Medulla oblongata (tissue), 1 donor: Measurements from ENCODE around the gene FLAD1.
A peak's percentile ranks its signal among the peaks of the same experiment; 100 is the strongest.

Experiments used
- DNase-seq: peaks from one replicate; pipeline ENCODE4 v3.0.0-alpha.2; 2015; ENCODE audit errors: extremely low spot score

Gene FLAD1

DNA sequence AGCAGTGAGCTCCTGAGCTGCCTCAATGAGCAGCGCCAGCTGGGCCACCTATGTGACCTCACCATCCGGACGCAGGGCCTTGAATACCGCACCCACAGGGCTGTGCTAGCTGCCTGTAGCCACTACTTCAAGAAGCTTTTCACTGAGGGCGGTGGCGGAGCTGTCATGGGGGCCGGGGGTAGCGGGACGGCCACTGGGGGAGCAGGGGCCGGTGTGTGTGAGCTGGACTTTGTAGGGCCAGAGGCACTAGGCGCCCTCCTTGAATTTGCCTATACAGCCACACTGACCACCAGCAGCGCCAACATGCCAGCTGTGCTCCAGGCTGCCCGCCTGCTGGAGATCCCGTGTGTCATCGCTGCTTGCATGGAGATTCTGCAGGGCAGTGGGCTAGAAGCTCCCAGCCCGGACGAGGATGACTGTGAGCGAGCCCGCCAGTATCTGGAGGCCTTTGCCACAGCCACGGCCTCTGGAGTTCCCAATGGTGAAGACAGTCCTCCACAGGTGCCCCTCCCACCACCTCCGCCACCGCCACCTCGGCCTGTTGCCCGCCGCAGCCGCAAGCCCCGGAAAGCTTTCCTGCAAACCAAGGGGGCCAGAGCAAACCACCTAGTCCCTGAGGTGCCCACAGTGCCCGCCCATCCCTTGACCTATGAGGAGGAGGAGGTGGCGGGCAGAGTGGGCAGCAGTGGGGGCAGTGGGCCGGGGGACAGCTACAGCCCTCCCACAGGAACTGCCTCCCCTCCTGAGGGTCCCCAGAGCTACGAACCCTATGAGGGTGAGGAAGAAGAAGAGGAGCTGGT, 31.8 kb downstream of the FLAD1 start:
- no peak for DNase-seq

DNA sequence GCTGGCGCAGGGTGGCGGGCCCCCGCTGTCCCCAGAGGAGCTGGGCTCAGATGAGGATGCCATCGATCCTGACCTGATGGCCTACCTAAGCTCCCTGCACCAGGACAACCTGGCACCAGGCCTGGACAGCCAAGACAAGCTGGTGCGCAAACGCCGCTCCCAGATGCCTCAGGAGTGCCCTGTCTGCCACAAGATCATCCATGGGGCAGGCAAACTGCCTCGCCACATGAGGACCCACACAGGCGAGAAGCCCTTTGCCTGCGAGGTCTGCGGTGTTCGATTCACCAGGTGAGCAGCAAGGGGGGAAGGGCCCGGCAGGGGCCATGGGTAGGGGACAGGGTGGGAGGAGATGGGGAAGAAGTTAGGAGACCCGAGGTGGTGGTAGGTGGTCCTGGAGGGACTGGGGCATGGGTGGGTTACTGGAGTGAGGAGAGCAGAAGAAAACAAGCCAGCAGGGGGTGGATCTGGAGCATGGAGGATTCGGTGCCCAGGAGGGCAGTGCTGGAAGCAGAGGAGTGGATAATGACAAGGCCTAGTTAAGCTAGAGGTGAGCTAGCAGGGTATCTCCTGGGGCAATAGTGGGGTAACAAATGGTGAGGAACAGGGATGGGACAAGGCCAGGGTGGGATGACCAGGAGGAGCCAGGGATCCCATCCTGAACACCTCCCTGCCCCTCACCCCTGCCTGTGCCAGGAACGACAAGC, 32.5 kb downstream of the FLAD1 start:
- no peak for DNase-seq

DNA sequence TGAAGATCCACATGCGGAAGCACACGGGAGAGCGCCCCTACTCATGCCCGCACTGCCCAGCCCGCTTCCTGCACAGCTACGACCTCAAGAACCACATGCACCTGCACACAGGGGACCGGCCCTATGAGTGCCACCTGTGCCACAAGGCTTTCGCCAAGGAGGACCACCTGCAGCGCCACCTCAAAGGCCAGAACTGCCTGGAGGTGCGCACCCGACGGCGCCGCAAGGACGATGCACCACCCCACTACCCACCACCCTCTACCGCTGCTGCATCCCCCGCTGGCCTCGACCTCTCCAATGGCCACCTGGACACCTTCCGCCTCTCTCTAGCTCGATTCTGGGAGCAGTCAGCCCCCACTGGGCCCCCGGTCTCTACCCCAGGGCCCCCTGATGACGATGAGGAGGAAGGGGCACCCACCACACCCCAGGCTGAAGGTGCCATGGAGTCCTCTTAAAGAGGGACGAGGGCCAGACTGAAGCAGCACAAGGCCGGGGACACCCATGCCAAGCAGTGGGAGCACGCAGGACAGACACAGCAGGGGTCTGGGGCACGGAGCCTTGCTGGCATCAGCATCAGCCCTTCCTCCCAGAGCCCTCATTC, 33.2 kb downstream of the FLAD1 start:
- DNase-seq: no peak

DNA sequence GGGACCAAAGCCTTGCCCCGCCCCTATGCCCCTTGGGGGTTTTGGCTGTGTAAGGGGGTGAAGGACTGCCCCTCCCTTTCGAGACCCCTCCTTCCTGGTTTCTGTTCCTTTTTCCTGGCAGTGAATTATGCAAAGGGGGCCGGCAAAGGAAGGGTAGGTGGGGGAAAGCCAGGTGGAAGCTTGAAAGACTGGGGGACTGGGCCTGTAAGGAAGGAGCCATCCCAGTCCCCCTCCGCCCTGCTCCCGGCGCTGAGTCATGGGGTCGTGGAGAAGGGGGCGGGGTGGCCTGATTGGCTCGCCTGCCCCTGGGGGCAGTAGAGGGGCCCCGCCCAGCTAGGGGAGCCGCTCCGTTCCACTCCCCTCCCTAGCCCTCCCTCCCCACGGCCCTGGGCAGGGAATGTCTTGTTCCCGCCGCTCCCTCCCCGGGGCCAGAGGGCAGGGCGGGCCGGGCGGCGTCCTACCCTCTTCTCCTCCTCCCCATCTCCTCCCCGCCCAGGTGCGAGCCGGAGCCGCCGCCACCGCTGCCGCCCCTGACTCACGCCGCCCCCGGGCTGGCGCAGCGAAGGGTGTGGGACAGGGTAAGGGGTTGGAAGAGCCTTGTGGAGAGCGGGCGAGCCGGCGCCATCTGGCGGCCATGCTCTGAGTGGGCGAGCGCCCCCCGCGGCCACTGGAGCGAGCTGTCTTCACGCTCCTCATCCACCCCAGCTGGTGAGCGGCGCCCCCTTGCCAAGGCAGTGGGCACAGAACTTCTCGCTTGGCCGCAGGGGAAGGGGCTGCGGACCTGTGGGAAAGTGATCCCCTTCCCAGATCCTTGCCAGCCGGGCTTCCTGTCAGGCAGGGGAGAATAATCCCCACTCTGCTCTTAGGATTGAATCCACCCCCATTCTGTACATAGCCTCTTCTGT, 34.1 kb downstream of the FLAD1 start:
- DNase-seq: peak; percentile 93

GRCh38 chr1:155017946-155018316, 34.8 kb downstream of the FLAD1 start:
- DNase-seq: peak; percentile 4

GRCh38 chr1:155018617-155019348, 35.6 kb downstream of the FLAD1 start:
- DNase-seq: no peak

GRCh38 chr1:155019377-155020245, 36.5 kb downstream of the FLAD1 start:
- no peak for DNase-seq

- DNase-seq: no peak
Observed at GRCh38 chr1:155022136-155022926, 39.2 kb downstream of the FLAD1 start.

DNA sequence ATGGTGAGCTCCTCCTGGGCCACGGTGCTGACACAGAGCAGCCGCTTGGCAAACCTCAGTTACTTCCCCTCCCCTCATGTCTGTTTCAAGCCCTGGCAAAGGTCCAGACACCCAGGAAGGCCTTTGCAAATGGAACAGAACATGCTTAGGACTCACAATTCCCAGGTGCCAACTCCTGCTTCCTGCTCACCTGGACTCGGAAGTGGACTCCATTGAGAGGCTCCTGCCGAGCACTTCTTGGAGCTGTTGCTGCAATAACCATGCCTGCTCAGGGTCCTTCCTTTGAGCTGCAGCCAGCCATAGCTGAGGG, 39.7 kb downstream of the FLAD1 start:
- DNase-seq: no peak

- no peak for DNase-seq
Observed at GRCh38 chr1:155023627-155024026, 40.5 kb downstream of the FLAD1 start.

- no peak for DNase-seq
Observed at GRCh38 chr1:155024315-155024714, 41.2 kb downstream of the FLAD1 start.

GRCh38 chr1:155026154-155026553, 43.0 kb downstream of the FLAD1 start:
- no peak for DNase-seq

DNA sequence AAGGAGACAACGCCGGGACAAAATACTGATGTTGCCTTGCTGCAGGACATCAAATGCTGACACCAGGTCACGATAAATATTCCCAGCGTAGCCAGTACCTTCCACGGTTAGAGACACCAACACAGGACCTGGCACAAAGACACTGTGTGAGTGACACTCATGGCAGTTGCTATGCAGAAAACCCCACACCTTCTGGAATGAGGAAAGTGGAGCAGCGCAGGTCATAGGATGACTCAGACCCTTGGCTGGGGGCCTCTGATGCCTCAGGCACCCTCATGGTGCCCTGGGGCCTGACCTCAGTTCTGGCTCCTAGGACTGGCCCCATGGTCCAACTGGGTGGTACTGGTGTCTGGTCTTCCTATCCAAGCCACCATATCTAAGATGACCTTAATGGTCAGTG, 43.4 kb downstream of the FLAD1 start:
- DNase-seq: no peak

GRCh38 chr1:155029513-155030242, 46.5 kb downstream of the FLAD1 start:
- DNase-seq: no peak

DNA sequence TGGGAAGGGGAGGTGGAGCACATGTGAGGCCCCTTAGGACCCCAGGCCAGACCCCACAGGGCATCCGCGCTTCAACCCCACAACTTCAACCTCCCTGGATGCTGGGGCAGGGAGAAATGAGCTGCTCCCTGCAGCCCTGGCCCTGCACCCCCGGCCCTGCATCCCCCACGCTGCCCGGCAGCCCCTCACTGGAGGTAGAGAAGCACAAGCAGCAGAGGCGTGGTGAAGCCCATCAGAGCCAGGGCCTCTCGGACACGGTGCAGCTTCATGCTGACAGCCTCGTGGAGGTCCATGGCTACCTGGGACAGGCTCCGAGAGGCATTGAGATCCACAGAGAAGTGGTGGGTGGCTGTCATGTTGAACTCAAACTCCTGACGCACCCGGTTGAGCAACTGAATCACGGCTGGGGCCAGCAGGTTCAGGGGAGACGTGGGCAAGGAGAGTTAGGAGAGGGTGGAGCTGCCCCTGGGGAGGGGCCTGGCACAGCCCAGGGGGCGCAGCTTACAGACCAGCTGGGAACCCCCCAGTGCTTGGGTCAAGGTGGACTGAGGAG, 47.2 kb downstream of the FLAD1 start:
- no peak for DNase-seq

DNA sequence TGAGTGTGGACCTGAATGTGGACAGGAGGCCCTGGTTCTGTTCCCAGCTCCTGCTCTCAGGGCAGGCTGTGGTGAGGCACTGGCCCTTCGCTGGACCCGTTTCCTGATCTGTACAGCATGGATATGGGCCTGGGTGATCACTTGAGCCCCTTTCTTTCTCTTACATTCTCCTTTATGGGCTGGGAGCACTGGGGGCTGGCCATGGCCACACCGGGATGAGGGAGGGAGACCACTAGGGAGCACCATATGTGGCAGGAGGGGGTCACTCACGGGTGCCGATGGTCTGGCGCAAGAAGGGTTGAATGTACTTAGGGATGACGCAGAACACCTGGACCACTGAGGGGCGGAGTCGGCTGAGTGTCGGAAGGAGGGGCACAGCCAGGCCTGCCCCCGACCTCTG, 47.8 kb downstream of the FLAD1 start:
- DNase-seq: no peak

- no peak for DNase-seq
Observed at GRCh38 chr1:155032886-155033285, 49.7 kb downstream of the FLAD1 start.

DNA sequence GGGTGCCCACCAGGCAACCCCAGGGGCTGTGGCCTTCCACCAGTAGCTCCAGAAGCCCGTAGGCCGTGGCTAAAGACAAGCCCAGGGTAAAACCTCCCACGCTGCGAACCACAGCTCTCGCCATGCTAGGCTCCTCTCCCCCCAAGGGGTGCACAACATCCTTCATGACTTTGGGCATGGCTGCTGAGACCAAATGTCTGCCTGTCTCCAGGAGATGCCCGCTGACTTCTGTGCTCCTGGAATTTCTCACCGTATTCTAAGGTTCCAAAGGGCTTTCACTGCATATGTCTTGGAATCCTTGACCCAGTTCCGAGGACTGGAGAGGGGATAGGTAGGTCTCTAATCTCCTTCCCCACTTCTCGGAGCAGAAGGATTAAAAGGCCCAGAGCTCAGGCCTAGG, 50.4 kb downstream of the FLAD1 start, which contains the start of the genes DCST1 and DCST2:
DCST1 (plus strand) TSS at position 301 of the 400 bp plus-strand sequence. CDS start 213 bp downstream, outside the sequence.
DCST2 (minus strand) TSS at position 258 of the 400 bp plus-strand sequence; CDS start at position 178, 80 bp downstream.
- DNase-seq: no peak
